ENCODE measurements around the gene ATG9B. TPM values are rescaled to one million over a fixed set of nuclear protein-coding genes. Genes with fewer than 3 reads are reported as not detected.
A peak's percentile ranks its signal among the peaks of the same experiment; 100 is the strongest.
"Not testable (repeated sequence)": the region's sequence is repeated elsewhere in the genome, so short reads cannot be mapped to it uniquely, and the experiment has no call there.

ATG9B gene
- total and polyA plus RNA-seq, 10 donors = 0.66 to 3.8 (median 2.4) TPM

GRCh38 chr7:151045967-151046366, 21.7 kb upstream of the ATG9B start:
- no peak overlapping the region for H3K4me3 ChIP-seq
- no peak for TF ChIP-seq POLR2AphosphoS5 (IDR thresholded peaks at IDR 0.05)
- H3K9me3 ChIP-seq = no peaks in the 10 kb centered on the region
- H3K27me3 ChIP-seq (replicated peaks in 1 of 7) = peaks cover 0 to 16% (median 9%) of the 10 kb centered on the region in 7 donors
- peaks cover 0 to 5% (median 3%) of the 10 kb centered on the region in 6 donors for H3K4me1 ChIP-seq
- peaks cover 0 to 50% (median 16%) of the 10 kb centered on the region in 6 donors for H3K36me3 ChIP-seq
- H3K27ac ChIP-seq = no peak overlapping the region
- intact Hi-C loops (cut with DNase I; ENCODE audit: low total_unique reads) = no loop called here
- no peak for DNase-seq
- 84 to 93% (median 91%) methylated on average over 5 to 9 of the region's 9 CpGs for WGBS, 5 donors

GRCh38 chr7:151045262-151045661, 21.0 kb upstream of the ATG9B start:
- Histone ChIP-seq H3K4me1 (no peaks in the 10 kb centered on the region), H3K4me3 (no peak overlapping the region), H3K36me3 (peaks cover 0 to 51% (median 16%) of the 10 kb centered on the region in 6 donors), H3K27me3 (replicated peaks in 1 of 7) (peaks cover 0 to 9% (median 2%) of the 10 kb centered on the region in 7 donors), H3K27ac (no peak overlapping the region), H3K9me3 (no peaks in the 10 kb centered on the region)
- DNase-seq = no peak
- TF ChIP-seq CTCF (IDR thresholded peaks at IDR 0.05 in 8 of 11, conservative IDR thresholded peaks at IDR 0.05 in 3 of 11) (no peak), POLR2A (IDR thresholded peaks at IDR 0.05) (no peak), POLR2AphosphoS5 (IDR thresholded peaks at IDR 0.05) (no peak)
- 84 to 95% (median 93%) methylated on average over 4 to 11 of the region's 11 CpGs for WGBS, 5 donors
- intact Hi-C loops (cut with DNase I; ENCODE audit: low total_unique reads) = no loop called here

GRCh38 chr7:151043959-151044358, 19.7 kb upstream of the ATG9B start:
- Histone ChIP-seq H3K4me1 (peaks cover 0 to 11% (median 7%) of the 10 kb centered on the region in 6 donors), H3K9me3 (no peaks in the 10 kb centered on the region), H3K4me3 (no peak overlapping the region), H3K27me3 (replicated peaks in 1 of 7) (no peaks in the 10 kb centered on the region), H3K36me3 (peaks cover 0 to 51% (median 16%) of the 10 kb centered on the region in 6 donors), H3K27ac (no peak overlapping the region)
- intact Hi-C loops (cut with DNase I; ENCODE audit: low total_unique reads) = no loop called here
- 91 to 98% (median 96%) methylated on average over 7 to 20 of the region's 20 CpGs for WGBS, 5 donors
- no peak for DNase-seq
- peak in 1 of 3 donors; percentile 24 for TF ChIP-seq POLR2AphosphoS5 (IDR thresholded peaks at IDR 0.05)
- no peak for TF ChIP-seq CTCF (IDR thresholded peaks at IDR 0.05 in 8 of 11, conservative IDR thresholded peaks at IDR 0.05 in 3 of 11)

- H3K4me3 ChIP-seq; H3K27ac ChIP-seq; H3K27me3 ChIP-seq (replicated peaks in 1 of 7); H3K9me3 ChIP-seq; DNase-seq; intact Hi-C loops (cut with DNase I; ENCODE audit: low total_unique reads): not testable (repeated sequence)
- H3K4me1 ChIP-seq = peaks cover 0 to 16% (median 10%) of the 10 kb centered on the region in 6 donors
- WGBS, 5 donors = 85 to 94% (median 90%) methylated on average over 10 of the region's 10 CpGs
- peaks cover 0 to 51% (median 16%) of the 10 kb centered on the region in 6 donors for H3K36me3 ChIP-seq
Observed at GRCh38 chr7:151043449-151043848, 19.2 kb upstream of the ATG9B start.

GRCh38 chr7:151040616-151041375, 16.5 kb upstream of the ATG9B start:
- peaks cover 0 to 68% (median 33%) of the 10 kb centered on the region in 6 donors for H3K36me3 ChIP-seq
- intact Hi-C loops (cut with DNase I; ENCODE audit: low total_unique reads) = no loop called here
- TF ChIP-seq CTCF (IDR thresholded peaks at IDR 0.05 in 8 of 11, conservative IDR thresholded peaks at IDR 0.05 in 3 of 11) (no peak), POLR2AphosphoS5 (IDR thresholded peaks at IDR 0.05) (peak in 1 of 3 donors; percentile 37), POLR2A (IDR thresholded peaks at IDR 0.05) (no peak)
- no peaks in the 10 kb centered on the region for H3K9me3 ChIP-seq
- H3K4me1 ChIP-seq = peaks cover 0 to 18% (median 11%) of the 10 kb centered on the region in 6 donors
- no peak for DNase-seq
- H3K27ac ChIP-seq = no peak overlapping the region
- no peak overlapping the region for H3K4me3 ChIP-seq
- WGBS, 5 donors = 93 to 95% (median 94%) methylated on average over 28 to 30 of the region's 30 CpGs
- H3K27me3 ChIP-seq (replicated peaks in 1 of 7) = no peaks in the 10 kb centered on the region
